H1 (cell line): Measurements from ENCODE around the gene SPSB3.

Experiments used
- CBX5 ChIP-seq: fragments of 300-800, 300-1000 bp; sonication (generic); IDR thresholded peaks from 2 replicates; pipeline ENCODE4 v1.7.1; 2016; ENCODE audit warnings: antibody characterized with exemption, low read length, low read depth
- CTCF ChIP-seq, 3 experiments: IDR thresholded peaks; 1 replicate in 2 of 3; 2 replicates in 1 of 3; pipeline versions ENCODE4 v1.5.1 to v1.6.1; 2011; ENCODE audit warnings: low read length in 3 of 3, mild to moderate bottlenecking in 3 of 3, inconsistent platforms in 2 of 3, low read depth in 1 of 3, moderate library complexity in 1 of 3; ENCODE audit not compliant: insufficient read depth in 1 of 3; ENCODE audit errors: control extremely low read depth in 1 of 3
- FOSL1 ChIP-seq: IDR thresholded peaks from 2 replicates; pipeline ENCODE4 v1.6.1; 2011; ENCODE audit warnings: mild to moderate bottlenecking, low read depth, low read length, moderate library complexity; ENCODE audit not compliant: insufficient read depth
- GTF2F1 ChIP-seq: IDR thresholded peaks from 2 replicates; pipeline ENCODE4 v1.6.1; 2012; ENCODE audit warnings: low read depth, low read length, improper control_type of control experiment, borderline replicate concordance
- HDAC6 ChIP-seq: IDR thresholded peaks from one replicate; pipeline ENCODE4 v1.7.1; 2012; ENCODE audit warnings: low read depth, mild to moderate bottlenecking, inconsistent platforms, low read length, moderate library complexity
- MAX ChIP-seq: IDR thresholded peaks from 2 replicates; pipeline ENCODE4 v1.6.1; 2012; ENCODE audit warnings: inconsistent platforms
- POLR2A ChIP-seq, 2 experiments: IDR thresholded peaks; 1 replicate in 1 of 2; 2 replicates in 1 of 2; pipeline ENCODE4 v1.6.1; 2011; ENCODE audit warnings: low read depth in 2 of 2, low read length in 2 of 2, mild to moderate bottlenecking in 2 of 2; ENCODE audit errors: control extremely low read depth in 1 of 2
- RAD21 ChIP-seq, 2 experiments: IDR thresholded peaks in 1 of 2; conservative IDR thresholded peaks in 1 of 2; 2 replicates each; pipeline ENCODE4 v1.6.1; 2011; ENCODE audit warnings: low read depth in 2 of 2, low read length in 2 of 2, improper control_type of control experiment in 1 of 2, inconsistent platforms in 1 of 2, mild to moderate bottlenecking in 1 of 2, moderate library complexity in 1 of 2
- SP4 ChIP-seq: IDR thresholded peaks from 2 replicates; pipeline ENCODE4 v1.6.1; 2012; ENCODE audit warnings: low read length, inconsistent platforms
- USF2 ChIP-seq: IDR thresholded peaks from 2 replicates; pipeline ENCODE4 v1.6.1; 2011; ENCODE audit warnings: low read length, improper control_type of control experiment

GRCh38 chr16:1757714-1758461 is 24.5 kb downstream of the SPSB3 start:
- TF ChIP-seq CTCF (IDR thresholded peaks at IDR 0.05; ENCODE audit: control extremely low read depth in 1 of 3, insufficient read depth in 1 of 3, low read depth in 1 of 3, low read length in 3 of 3) (no peak), HDAC6 (no peak), SP4 (no peak), MAX (no peak), RAD21 (IDR thresholded peaks at IDR 0.05 in 1 of 2, conservative IDR thresholded peaks at IDR 0.05 in 1 of 2; ENCODE audit: low read depth in 2 of 2, low read length in 2 of 2) (no peak), POLR2A (IDR thresholded peaks at IDR 0.05; ENCODE audit: control extremely low read depth in 1 of 2, low read depth in 2 of 2, low read length in 2 of 2) (no peak), USF2 (no peak), FOSL1 (no peak), GTF2F1 (no peak), CBX5 (no peak)
